Breast epithelium (tissue), 3 donors: ENCODE measurements around the gene GNAO1.

ENCODE experiments used
- POLR2A ChIP-seq: fragments of 450-650 bp; IDR thresholded peaks from one replicate; pipeline ENCODE4 v1.6.1; 2016; ENCODE audit warnings: antibody characterized with exemption, mild to moderate bottlenecking, moderate library complexity
- POLR2AphosphoS5 ChIP-seq, 3 donors: sonication (generic); formaldehyde crosslinking; IDR thresholded peaks; one replicate each; pipeline ENCODE4 v1.6.1; 2017; ENCODE audit warnings: antibody characterized with exemption in 3 of 3
- TF ChIP-seq, protein P1 (sequence below), 3 donors: fragments of 450-650 bp; IDR thresholded peaks; one replicate each; pipeline ENCODE4 v1.5.1; 2016 to 2017; ENCODE audit warnings: antibody characterized with exemption in 3 of 3, mild to moderate bottlenecking in 3 of 3, moderate library complexity in 3 of 3

DNA sequence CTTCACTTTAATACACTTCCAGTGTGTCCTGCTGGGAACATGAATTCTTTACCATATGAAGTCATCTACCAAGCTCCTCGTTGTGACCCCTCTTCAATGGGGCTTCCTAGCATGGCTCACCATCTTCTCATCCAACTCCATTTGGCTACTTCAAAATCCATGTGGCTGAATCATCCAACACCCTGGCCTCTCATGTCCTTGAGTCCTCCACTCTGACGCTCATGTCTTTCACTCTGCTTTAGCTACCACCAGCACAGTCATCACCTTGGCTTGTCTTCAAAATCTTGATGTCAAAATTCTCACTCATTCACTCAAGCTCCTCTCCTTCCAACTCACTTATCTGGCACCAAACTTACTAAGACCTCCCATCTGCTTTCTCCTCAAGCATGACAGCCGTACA lies 198.3 kb downstream of the GNAO1 start:
- TF ChIP-seq, protein P1, sequence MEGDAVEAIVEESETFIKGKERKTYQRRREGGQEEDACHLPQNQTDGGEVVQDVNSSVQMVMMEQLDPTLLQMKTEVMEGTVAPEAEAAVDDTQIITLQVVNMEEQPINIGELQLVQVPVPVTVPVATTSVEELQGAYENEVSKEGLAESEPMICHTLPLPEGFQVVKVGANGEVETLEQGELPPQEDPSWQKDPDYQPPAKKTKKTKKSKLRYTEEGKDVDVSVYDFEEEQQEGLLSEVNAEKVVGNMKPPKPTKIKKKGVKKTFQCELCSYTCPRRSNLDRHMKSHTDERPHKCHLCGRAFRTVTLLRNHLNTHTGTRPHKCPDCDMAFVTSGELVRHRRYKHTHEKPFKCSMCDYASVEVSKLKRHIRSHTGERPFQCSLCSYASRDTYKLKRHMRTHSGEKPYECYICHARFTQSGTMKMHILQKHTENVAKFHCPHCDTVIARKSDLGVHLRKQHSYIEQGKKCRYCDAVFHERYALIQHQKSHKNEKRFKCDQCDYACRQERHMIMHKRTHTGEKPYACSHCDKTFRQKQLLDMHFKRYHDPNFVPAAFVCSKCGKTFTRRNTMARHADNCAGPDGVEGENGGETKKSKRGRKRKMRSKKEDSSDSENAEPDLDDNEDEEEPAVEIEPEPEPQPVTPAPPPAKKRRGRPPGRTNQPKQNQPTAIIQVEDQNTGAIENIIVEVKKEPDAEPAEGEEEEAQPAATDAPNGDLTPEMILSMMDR (IDR thresholded peaks at IDR 0.05) = no peak
- no peak for TF ChIP-seq POLR2A
- TF ChIP-seq POLR2AphosphoS5 (IDR thresholded peaks at IDR 0.05) = no peak
